ENCODE data around the gene GIPC1.

GIPC1 gene

DNA sequence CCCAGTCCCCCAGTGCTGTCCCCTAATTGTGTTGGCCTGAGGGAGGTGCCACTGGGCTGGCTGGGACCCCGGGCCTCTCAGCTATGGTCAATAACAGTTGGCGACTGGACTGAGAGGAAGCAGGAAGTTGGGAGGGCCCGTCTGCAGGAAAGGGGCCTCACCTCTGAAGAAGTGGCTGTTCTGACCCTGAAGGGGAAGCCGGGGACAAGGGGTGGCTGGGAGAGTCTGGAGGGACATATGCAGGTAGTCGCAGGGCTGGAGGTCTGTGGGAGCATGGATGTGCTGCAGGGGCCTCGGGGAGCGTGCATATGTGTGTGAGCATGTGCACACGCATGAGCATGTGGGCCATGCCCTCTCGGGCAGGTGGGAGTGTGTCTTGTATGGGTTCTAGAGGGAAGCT, 56.9 kb downstream of the GIPC1 start:
- no peak for FAIRE-seq
- no peak for DNase-seq (ENCODE audit: insufficient read length, low spot score)

DNA sequence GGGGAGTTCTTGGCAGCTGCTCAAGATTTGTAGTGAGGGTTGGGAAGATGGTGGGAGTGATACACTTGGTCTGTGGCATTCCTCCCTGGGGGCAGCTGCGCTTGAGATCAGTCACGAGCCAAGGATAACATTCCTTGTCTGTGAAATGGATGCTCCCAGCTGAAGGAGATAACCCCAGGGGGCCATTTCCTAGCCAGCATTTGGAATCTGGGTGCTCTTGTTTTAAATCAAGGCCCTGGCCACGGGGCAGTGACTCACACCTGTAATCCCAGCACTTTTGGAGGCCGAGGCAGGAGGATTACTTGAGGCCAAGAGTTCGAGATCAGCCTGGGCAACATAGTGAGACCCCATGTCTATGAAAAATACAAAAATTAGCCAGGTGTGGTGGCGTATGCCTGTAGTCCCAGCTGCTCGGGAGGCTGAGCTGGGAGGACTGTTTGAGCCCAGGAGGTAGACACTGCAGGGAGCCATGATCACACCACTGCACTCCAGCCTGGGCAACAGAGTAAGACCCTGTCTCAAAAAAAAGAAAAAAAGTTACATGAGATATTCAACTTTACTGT, 58.3 kb downstream of the GIPC1 start:
- DNase-seq (ENCODE audit: insufficient read length, low spot score) (no peak), FAIRE-seq (no peak)

DNA sequence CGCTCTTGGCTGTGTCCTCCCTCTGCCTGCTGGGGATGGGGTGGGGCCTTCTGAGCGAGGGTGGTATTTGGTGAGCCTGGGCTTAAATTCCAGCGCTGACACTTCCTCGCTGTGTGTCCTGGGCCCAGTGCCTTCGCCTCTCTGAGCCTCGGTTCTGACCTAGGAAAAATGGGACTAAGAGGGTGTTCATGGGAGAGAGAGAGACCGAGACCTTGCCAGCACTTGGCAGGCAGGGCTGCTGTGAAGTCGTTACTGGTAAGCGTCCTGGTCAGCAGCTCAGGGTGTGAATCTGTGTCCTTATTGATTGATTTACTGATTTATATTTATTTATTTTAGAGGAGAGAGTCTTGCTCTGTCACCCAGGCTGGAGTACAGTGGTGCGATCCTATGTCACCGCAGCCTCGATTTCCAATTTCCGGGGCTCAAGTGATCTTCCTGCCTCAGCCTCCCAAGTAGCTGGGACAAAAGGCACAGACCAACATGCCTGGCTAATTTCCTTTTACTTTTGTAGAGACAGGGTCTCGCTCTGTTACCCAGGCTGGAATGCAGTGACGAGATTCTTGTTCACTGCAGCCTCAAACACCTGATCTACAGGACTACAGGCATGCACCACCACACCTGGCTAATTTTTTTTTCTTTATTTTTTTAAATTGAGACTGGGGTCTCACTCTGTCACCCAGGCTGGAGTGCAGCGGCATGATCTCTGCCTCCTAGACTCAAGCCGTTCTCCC, 60.4 kb downstream of the GIPC1 start:
- no peak for FAIRE-seq
- no peak for DNase-seq (ENCODE audit: insufficient read length, low spot score)

GRCh38 chr19:14434543-14435319, 61.2 kb downstream of the GIPC1 start:
- DNase-seq (ENCODE audit: insufficient read length, low spot score) (peak; percentile 77), FAIRE-seq (no peak)

GRCh38 chr19:14433554-14434501, 62.1 kb downstream of the GIPC1 start:
- no peak for FAIRE-seq
- no peak for DNase-seq (ENCODE audit: insufficient read length, low spot score)

DNA sequence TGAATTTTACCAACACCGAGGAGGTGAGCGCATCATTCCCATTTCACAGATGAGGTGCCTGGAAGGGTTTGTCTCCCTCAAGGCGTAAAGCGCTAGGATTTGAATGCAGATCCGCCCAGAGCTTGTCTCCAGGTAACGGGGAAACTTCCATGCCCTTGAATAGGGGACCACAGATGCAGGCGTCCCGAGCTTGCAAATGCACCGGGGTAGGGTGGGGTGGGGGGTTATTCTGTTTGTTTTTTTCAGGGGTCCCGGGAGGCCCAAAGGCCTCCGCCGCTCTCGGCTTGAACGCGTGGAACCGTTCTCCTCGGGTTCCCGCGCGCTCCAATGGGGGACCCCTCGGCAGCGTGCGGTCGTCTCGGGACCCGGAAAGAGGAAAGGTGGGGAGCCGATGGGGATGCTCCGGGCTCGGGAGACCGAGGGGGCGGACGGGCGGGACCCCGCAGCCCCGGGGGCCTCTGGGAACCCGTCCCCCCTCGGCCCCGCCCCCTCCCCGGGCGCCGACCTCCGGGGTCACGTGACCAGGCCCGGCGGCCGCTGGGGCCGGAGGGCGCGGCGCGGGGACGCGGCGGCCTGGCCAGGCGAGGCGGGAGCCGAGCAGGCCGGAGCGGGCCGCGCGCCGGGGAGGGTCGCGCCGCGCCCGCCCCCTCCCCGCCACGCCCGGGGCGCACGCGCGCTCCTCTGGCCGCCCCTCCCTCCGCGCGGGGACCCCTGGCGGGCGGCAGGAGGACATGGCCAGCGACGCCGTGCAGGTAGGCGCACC, 63.0 kb downstream of the GIPC1 start, which contains the start of gene PKN1:
Gene PKN1, plus strand, starts transcription at position 516 of the 763 bp plus-strand sequence. Its CDS starts 216 bp downstream, at position 732.
- DNase-seq (ENCODE audit: insufficient read length, low spot score) (peak; percentile 82), FAIRE-seq (no peak)

- FAIRE-seq, result no peak
These were observed 65.2 kb downstream of the GIPC1 start for GRCh38 chr19:14430712-14431111.

DNA sequence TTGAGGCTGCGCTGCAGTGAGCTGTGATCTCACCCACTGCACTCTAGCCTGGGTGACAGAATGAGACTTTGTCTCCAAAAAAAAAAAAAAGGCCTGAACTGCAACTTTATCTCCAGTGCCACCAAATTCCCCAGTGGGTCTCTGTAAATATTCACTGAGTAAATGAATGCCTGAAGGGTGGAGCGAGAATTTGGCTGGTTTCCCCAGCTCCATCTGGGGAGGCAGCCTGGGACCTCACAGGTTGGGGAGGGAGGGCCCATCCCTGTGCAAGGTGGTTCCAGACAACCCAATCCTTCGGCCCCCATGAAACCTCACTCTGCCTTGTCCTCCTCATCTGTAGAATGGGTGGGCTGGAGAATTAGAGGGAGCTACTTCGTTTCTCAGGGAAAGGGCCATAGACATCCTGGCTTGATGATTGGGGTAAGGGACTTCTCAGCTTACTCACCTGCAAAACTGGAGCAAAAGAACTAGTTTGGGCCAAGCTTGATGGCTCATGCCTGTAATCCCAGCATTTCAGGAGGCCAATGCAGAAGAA, 67.0 kb downstream of the GIPC1 start:
- DNase-seq (ENCODE audit: insufficient read length, low spot score), result no peak

More at GRCh38 chr19:14430712-14431111, 65.2 kb downstream of the GIPC1 start:
- no peak for DNase-seq (ENCODE audit: insufficient read length, low spot score)

More for the DNA sequence above, 67.0 kb downstream of the GIPC1 start:
- FAIRE-seq, result no peak

Measured in HTR-8/SVneo (cell line).